Measurements from ENCODE around the gene SHB. TPM values are rescaled to one million over a fixed set of nuclear protein-coding genes. Genes with fewer than 3 reads are reported as not detected.

Gene SHB
- total RNA-seq, 6 donors from 2014 or later, result 29.3 to 51.2 (median 33.3) TPM

DNA sequence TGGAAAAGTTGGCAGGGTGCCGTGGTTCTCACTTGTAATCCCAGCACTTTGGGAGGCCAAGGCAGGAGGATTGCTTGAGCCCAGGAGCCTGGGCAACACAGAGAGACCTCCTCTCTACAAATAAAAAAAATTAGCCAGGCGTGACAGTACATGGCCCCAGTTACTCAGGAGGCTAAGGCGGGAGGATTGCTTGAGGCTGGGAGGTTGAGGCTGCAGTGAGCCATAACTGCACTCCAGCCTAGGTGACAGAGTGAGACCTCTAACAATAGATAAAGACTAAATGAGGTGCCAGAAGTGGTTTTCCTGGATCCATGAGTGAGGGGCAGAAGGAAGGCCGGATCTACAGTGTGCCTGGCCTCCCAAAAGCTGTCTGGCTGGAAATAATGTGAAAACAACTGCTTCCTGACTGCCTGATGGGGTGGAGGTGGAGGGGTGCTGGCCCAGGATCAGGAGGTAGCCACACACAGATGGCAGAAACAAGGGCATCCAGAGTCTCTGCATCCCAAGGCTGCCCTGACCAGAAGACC, 4.1 kb downstream of the SHB start:
- Histone ChIP-seq H3K36me3 (no peaks in the 10 kb centered on the region), H3K4me1 (peaks cover 39 to 83% (median 57%) of the 10 kb centered on the region in 4 donors), H3K27me3 (no peaks in the 10 kb centered on the region), H3K9me3 (no peaks in the 10 kb centered on the region), H3K4me3 (peak overlapping the region in 1 of 4 donors; percentile 98), H3K27ac (peak overlapping the region in 2 of 4 donors; percentile 6 to 68)
- DNase-seq, result no peak
- 80 to 84% methylated on average over 4 of the region's 4 CpGs for WGBS, 2 donors
- TF ChIP-seq POLR2AphosphoS5 (IDR thresholded peaks at IDR 0.05), result no peak
- TF ChIP-seq EP300 (IDR thresholded peaks at IDR 0.05), result no peak
- no peak for TF ChIP-seq POLR2A (IDR thresholded peaks at IDR 0.05)
- TF ChIP-seq CTCF (IDR thresholded peaks at IDR 0.05), result no peak
- no peak for ATAC-seq (ENCODE audit: low FRiP score in 2 of 2)

- Histone ChIP-seq H3K4me3 (no peak overlapping the region), H3K4me1 (peaks cover 41 to 95% (median 64%) of the 10 kb centered on the region in 4 donors), H3K27ac (peak overlapping the region in 3 of 4 donors; percentile 12 to 40 (median 26)), H3K36me3 (no peaks in the 10 kb centered on the region), H3K27me3 (no peaks in the 10 kb centered on the region), H3K9me3 (no peaks in the 10 kb centered on the region)
- 35 to 43% methylated on average over 2 of the region's 2 CpGs for WGBS, 2 donors
- TF ChIP-seq EP300 (IDR thresholded peaks at IDR 0.05), result peak in 1 of 4 donors; percentile 18
- TF ChIP-seq POLR2AphosphoS5 (IDR thresholded peaks at IDR 0.05), result no peak
- TF ChIP-seq CTCF (IDR thresholded peaks at IDR 0.05), result no peak
- ATAC-seq (ENCODE audit: low FRiP score in 2 of 2), result no peak
- DNase-seq, result no peak
Observed at GRCh38 chr9:38063363-38063707, 5.7 kb downstream of the SHB start.

DNA sequence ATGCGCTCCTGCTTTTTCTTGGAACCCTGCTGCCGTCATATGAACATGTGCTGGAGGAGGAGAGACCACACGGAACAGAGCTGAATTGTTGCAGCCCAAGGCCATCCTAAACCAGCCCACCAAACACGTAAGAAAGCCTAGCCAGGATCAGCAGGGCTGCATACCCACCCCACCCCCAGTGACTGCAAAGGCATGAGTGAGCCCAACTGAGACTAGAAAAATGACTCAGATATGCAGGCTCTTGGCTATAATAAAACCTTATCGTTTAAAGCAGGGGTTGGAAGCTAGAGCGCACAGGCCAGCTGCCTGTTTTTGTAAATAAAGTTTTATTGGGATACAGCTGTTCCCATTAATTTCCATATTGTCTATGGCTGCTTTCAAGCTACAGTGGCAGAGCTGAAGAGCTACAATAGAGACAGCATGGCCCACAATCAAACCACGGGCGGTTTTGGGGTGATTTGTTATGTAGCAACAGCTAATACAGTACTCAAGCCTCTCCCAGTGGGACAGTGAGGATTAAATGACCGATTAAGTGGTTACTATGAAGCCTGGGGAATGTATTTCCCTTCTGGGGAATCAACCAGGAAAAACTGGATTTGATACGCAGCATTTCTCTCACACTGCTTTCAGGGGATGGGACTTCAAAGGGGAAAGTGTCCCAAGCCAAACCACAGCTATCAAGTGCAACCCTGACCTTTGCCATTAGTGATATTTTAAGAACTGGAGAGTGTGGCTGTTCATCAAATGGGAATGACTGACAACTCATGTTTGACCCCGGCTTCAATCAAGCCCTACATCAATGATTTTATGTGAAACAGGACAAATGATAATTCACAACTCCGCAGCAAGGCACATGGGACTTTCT, 6.3 kb downstream of the SHB start:
- Histone ChIP-seq H3K27ac (peak overlapping the region in 3 of 4 donors; percentile 12 to 40 (median 26)), H3K4me1 (peaks cover 47 to 95% (median 66%) of the 10 kb centered on the region in 4 donors), H3K4me3 (no peak overlapping the region), H3K36me3 (no peaks in the 10 kb centered on the region), H3K9me3 (no peaks in the 10 kb centered on the region), H3K27me3 (no peaks in the 10 kb centered on the region)
- WGBS, 2 donors, result 82 to 87% methylated on average over 12 of the region's 12 CpGs
- DNase-seq, result no peak
- no peak for ATAC-seq (ENCODE audit: low FRiP score in 2 of 2)
- TF ChIP-seq POLR2AphosphoS5 (IDR thresholded peaks at IDR 0.05) (no peak), CTCF (IDR thresholded peaks at IDR 0.05) (no peak), POLR2A (IDR thresholded peaks at IDR 0.05) (no peak), EP300 (IDR thresholded peaks at IDR 0.05) (no peak)

GRCh38 chr9:38062106-38062497, 6.9 kb downstream of the SHB start:
- WGBS, 2 donors, result 83 to 90% methylated on average over 3 of the region's 3 CpGs
- ATAC-seq (ENCODE audit: low FRiP score in 2 of 2), result no peak
- no peak for TF ChIP-seq EP300 (IDR thresholded peaks at IDR 0.05)
- no peak for TF ChIP-seq POLR2A (IDR thresholded peaks at IDR 0.05)
- no peak for TF ChIP-seq CTCF (IDR thresholded peaks at IDR 0.05)
- TF ChIP-seq POLR2AphosphoS5 (IDR thresholded peaks at IDR 0.05), result no peak
- peaks cover 52 to 95% (median 63%) of the 10 kb centered on the region in 4 donors for H3K4me1 ChIP-seq
- H3K9me3 ChIP-seq, result no peaks in the 10 kb centered on the region
- DNase-seq, result no peak
- no peak overlapping the region for H3K4me3 ChIP-seq
- peak overlapping the region in 1 of 4 donors; percentile 59 for H3K27ac ChIP-seq
- H3K36me3 ChIP-seq, result no peaks in the 10 kb centered on the region
- H3K27me3 ChIP-seq, result no peaks in the 10 kb centered on the region
